IPS DF 6.9 (cell line): ENCODE data around the gene IFI30.

ENCODE experiments used
- DNase-seq: peaks from one replicate; pipeline ENCODE4 v3.0.0-alpha.2; 2013; ENCODE audit warnings: low read depth, low spot score
- H3K27ac ChIP-seq: one replicate; pipeline ENCODE4 v1.5.1; 2013; ENCODE audit warnings: low read length, control low read depth
- H3K27me3 ChIP-seq: 2 replicates; pipeline ENCODE4 v1.6.1; 2013; ENCODE audit warnings: mild to moderate bottlenecking, low read length; ENCODE audit not compliant: control insufficient read depth, insufficient read depth
- H3K36me3 ChIP-seq: 2 replicates; pipeline ENCODE4 v1.6.1; 2013; ENCODE audit warnings: low read length; ENCODE audit not compliant: control insufficient read depth, insufficient read depth
- H3K4me1 ChIP-seq: 2 replicates; pipeline ENCODE4 v1.6.1; 2013; ENCODE audit warnings: low read length; ENCODE audit not compliant: control insufficient read depth, insufficient read depth
- H3K4me3 ChIP-seq: 2 replicates; pipeline ENCODE4 v1.5.1; 2013; ENCODE audit warnings: mild to moderate bottlenecking, low read length
- H3K9me3 ChIP-seq: 2 replicates; pipeline ENCODE4 v1.6.1; 2013; ENCODE audit warnings: low read length, inconsistent platforms; ENCODE audit not compliant: control insufficient read depth, insufficient read depth
- WGBS: extraction: QIAGEN DNeasy Blood & Tissue Kit; methylation state at CpG from one replicate; pipeline ENCODE4 v1.1.7; 2013; ENCODE audit warnings: mixed read lengths, missing lambda C conversion rate; ENCODE audit not compliant: insufficient read length, insufficient coverage; 5-methylcytosine and 5-hydroxymethylcytosine counted together

Gene IFI30

GRCh38 chr19:18216789-18217188 lies 43.2 kb downstream of the IFI30 start:
- no CpG with 5 or more reads among the region's 8 CpGs for WGBS
- no peaks in the 10 kb centered on the region for H3K9me3 ChIP-seq
- H3K27ac ChIP-seq = no peak overlapping the region
- no peaks in the 10 kb centered on the region for H3K36me3 ChIP-seq
- no peaks in the 10 kb centered on the region for H3K27me3 ChIP-seq
- peaks cover 2% of the 10 kb centered on the region; the same call in 1 of the 2 replicates for H3K4me1 ChIP-seq
- no peak overlapping the region for H3K4me3 ChIP-seq
- DNase-seq = no peak

GRCh38 chr19:18218159-18218558 lies 44.5 kb downstream of the IFI30 start:
- Histone ChIP-seq H3K9me3 (no peaks in the 10 kb centered on the region), H3K4me3 (no peak overlapping the region), H3K27me3 (no peaks in the 10 kb centered on the region), H3K4me1 (peaks cover 2% of the 10 kb centered on the region; the same call in 1 of the 2 replicates), H3K27ac (no peak overlapping the region), H3K36me3 (no peaks in the 10 kb centered on the region)
- no CpG with 5 or more reads among the region's 17 CpGs for WGBS
- DNase-seq = no peak

- WGBS = no CpG with 5 or more reads among the region's 3 CpGs
These were observed 45.0 kb downstream of the IFI30 start for GRCh38 chr19:18218600-18218999.

GRCh38 chr19:18219911-18220631 lies 46.5 kb downstream of the IFI30 start:
- Histone ChIP-seq H3K4me1 (peaks cover 2% of the 10 kb centered on the region; the same call in 1 of the 2 replicates), H3K27me3 (no peaks in the 10 kb centered on the region), H3K27ac (no peak overlapping the region), H3K36me3 (no peaks in the 10 kb centered on the region), H3K4me3 (no peak overlapping the region), H3K9me3 (no peaks in the 10 kb centered on the region)
- no CpG with 5 or more reads among the region's 28 CpGs for WGBS
- no peak for DNase-seq

More at GRCh38 chr19:18218600-18218999, 45.0 kb downstream of the IFI30 start:
- Histone ChIP-seq H3K9me3 (no peaks in the 10 kb centered on the region), H3K27ac (no peak overlapping the region), H3K36me3 (no peaks in the 10 kb centered on the region), H3K27me3 (no peaks in the 10 kb centered on the region), H3K4me1 (peaks cover 2% of the 10 kb centered on the region; the same call in 1 of the 2 replicates), H3K4me3 (no peak overlapping the region)
- no peak for DNase-seq

- no peaks in the 10 kb centered on the region for H3K27me3 ChIP-seq
- peaks cover 2% of the 10 kb centered on the region; the same call in 1 of the 2 replicates for H3K4me1 ChIP-seq
- H3K36me3 ChIP-seq = no peaks in the 10 kb centered on the region
- no peak for DNase-seq
- no peak overlapping the region for H3K27ac ChIP-seq
- peak overlapping the region; percentile 3; the same call in 1 of the 2 replicates for H3K4me3 ChIP-seq
- no CpG with 5 or more reads among the region's 33 CpGs for WGBS
- H3K9me3 ChIP-seq = no peaks in the 10 kb centered on the region
These were observed 47.1 kb downstream of the IFI30 start for GRCh38 chr19:18220632-18221275.

GRCh38 chr19:18221815-18222725 lies 48.5 kb downstream of the IFI30 start:
- no peak overlapping the region for H3K27ac ChIP-seq
- no peaks in the 10 kb centered on the region for H3K36me3 ChIP-seq
- H3K9me3 ChIP-seq = no peaks in the 10 kb centered on the region
- WGBS = no CpG with 5 or more reads among the region's 25 CpGs
- no peak overlapping the region for H3K4me3 ChIP-seq
- no peak for DNase-seq
- peaks cover 2% of the 10 kb centered on the region; the same call in 1 of the 2 replicates for H3K4me1 ChIP-seq
- H3K27me3 ChIP-seq = no peaks in the 10 kb centered on the region

- WGBS = no CpG with 5 or more reads among the region's 39 CpGs
These were observed 50.4 kb downstream of the IFI30 start for GRCh38 chr19:18223860-18224524.

GRCh38 chr19:18224525-18225354 lies 51.1 kb downstream of the IFI30 start:
- peaks cover 2% of the 10 kb centered on the region; the same call in 1 of the 2 replicates for H3K4me1 ChIP-seq
- peak overlapping the region; percentile 75; the same call in 1 of the 2 replicates for H3K4me3 ChIP-seq
- H3K27me3 ChIP-seq = no peaks in the 10 kb centered on the region
- no CpG with 5 or more reads among the region's 81 CpGs for WGBS
- DNase-seq = peak; percentile 100
- no peaks in the 10 kb centered on the region for H3K9me3 ChIP-seq
- H3K27ac ChIP-seq = no peak overlapping the region
- H3K36me3 ChIP-seq = no peaks in the 10 kb centered on the region

More at GRCh38 chr19:18223860-18224524, 50.4 kb downstream of the IFI30 start:
- no peak for DNase-seq
- Histone ChIP-seq H3K36me3 (no peaks in the 10 kb centered on the region), H3K9me3 (no peaks in the 10 kb centered on the region), H3K4me3 (peak overlapping the region; percentile 75; the same call in 1 of the 2 replicates), H3K27ac (no peak overlapping the region), H3K27me3 (no peaks in the 10 kb centered on the region), H3K4me1 (peaks cover 2% of the 10 kb centered on the region; the same call in 1 of the 2 replicates)

GRCh38 chr19:18225355-18225701 lies 51.7 kb downstream of the IFI30 start:
- WGBS = no CpG with 5 or more reads among the region's 16 CpGs
- Histone ChIP-seq H3K27me3 (no peaks in the 10 kb centered on the region), H3K4me3 (no peak overlapping the region), H3K27ac (no peak overlapping the region), H3K9me3 (no peaks in the 10 kb centered on the region), H3K4me1 (no peaks in the 10 kb centered on the region), H3K36me3 (no peaks in the 10 kb centered on the region)
- no peak for DNase-seq
